Activated B cell treated with CpG ODN at 0.5 μM for 24 hours (primary cell): Measurements from ENCODE around the gene MGST3. TPM values are rescaled to one million over a fixed set of nuclear protein-coding genes. Genes with fewer than 3 reads are reported as not detected.
"Not testable (repeated sequence)": the region's sequence is repeated elsewhere in the genome, so short reads cannot be mapped to it uniquely, and the experiment has no call there.

ENCODE experiments used
- ATAC-seq: fragments of 200-7000 bp; cut with Tn5 transposase; one replicate; pipeline ENCODE4 v1.10.0; 2021; ENCODE audit warnings: low read depth, mild to moderate bottlenecking, moderate library complexity
- CTCF ChIA-PET: fragments of 350-600 bp; sonication (Branson Sonifier 250); formaldehyde crosslinking; loops from one replicate; lab custom pipeline; 2021; ENCODE audit warnings: antibody characterized with exemption; lab: Charles Lee
- POLR2A ChIA-PET: fragments of 350-600 bp; sonication (Branson Sonifier 250); formaldehyde crosslinking; loops from one replicate; lab custom pipeline; 2021; ENCODE audit warnings: antibody characterized with exemption; lab: Charles Lee
- DNase-seq: peaks from one replicate; pipeline ENCODE4 v3.0.0; 2022
- H3K27ac Mint-ChIP-seq: one replicate; pipeline ENCODE4 v1.8.0; 2020; ENCODE audit warnings: mixed read lengths
- H3K27me3 Mint-ChIP-seq: one replicate; pipeline ENCODE4 v1.8.0; 2021; ENCODE audit warnings: mixed read lengths
- H3K36me3 Mint-ChIP-seq: one replicate; pipeline ENCODE4 v1.8.0; 2021; ENCODE audit warnings: low read depth, mixed read lengths
- H3K4me1 Mint-ChIP-seq: one replicate; pipeline ENCODE4 v1.8.0; 2021; ENCODE audit warnings: mixed read lengths
- H3K4me3 Mint-ChIP-seq: one replicate; pipeline ENCODE4 v1.8.0; 2020; ENCODE audit warnings: mild to moderate bottlenecking, mixed read lengths
- H3K9me3 Mint-ChIP-seq: one replicate; pipeline ENCODE4 v1.8.0; 2020; ENCODE audit warnings: mixed read lengths
- CTCF ChIP-seq: fragments of 200-600 bp; IDR thresholded peaks from one replicate; pipeline ENCODE4 v1.8.0; 2022; ENCODE audit warnings: antibody characterized with exemption, mild to moderate bottlenecking
- intact Hi-C: fragments of 100-400 bp; cut with micrococcal nuclease; formaldehyde crosslinking; loops from one replicate; pipeline ENCODE4 v1.15.1; 2024
- total RNA-seq: library from RNA; stranded (reverse); gene quantifications from 2 replicates; pipeline ENCODE4 v1.2.3, GENCODE V29; 2022

Gene MGST3
- total RNA-seq, 1 donor from 2014 or later = 31.3 TPM

- peaks cover 11% of the 10 kb centered on the region for H3K36me3 Mint-ChIP-seq
- no peaks in the 10 kb centered on the region for H3K9me3 Mint-ChIP-seq
- no peak overlapping the region for H3K27ac Mint-ChIP-seq
- no peak for TF ChIP-seq CTCF
- H3K4me1 Mint-ChIP-seq = peaks cover 33% of the 10 kb centered on the region
- POLR2A ChIA-PET = interaction anchor here (1.1 kb wide), 1 partner anchor 11 kb away, joined by 4 read pairs; no protein-coding TSS in a partner anchor
- CTCF ChIA-PET = no interaction called here
- DNase-seq (no peak), ATAC-seq (no peak)
- H3K27me3 Mint-ChIP-seq = no peaks in the 10 kb centered on the region
- no peak overlapping the region for H3K4me3 Mint-ChIP-seq
- intact Hi-C loops = loop anchor here (10.0 kb wide), 1 partner anchor 1589 kb away; the partner anchor contains the start of gene POU2F1
Observed at GRCh38 chr1:165635823-165636222, 4.8 kb downstream of the MGST3 start.

- POLR2A ChIA-PET = no interaction called here
- CTCF ChIA-PET = no interaction called here
- Mint-ChIP-seq H3K27ac (no peak overlapping the region), H3K36me3 (peaks cover 11% of the 10 kb centered on the region), H3K9me3 (no peaks in the 10 kb centered on the region), H3K27me3 (no peaks in the 10 kb centered on the region), H3K4me1 (peaks cover 33% of the 10 kb centered on the region), H3K4me3 (no peak overlapping the region)
- DNase-seq = no peak
- ATAC-seq = no peak
- intact Hi-C loops = loop anchor here (10.0 kb wide), 1 partner anchor 1587 kb away; the partner anchor contains the start of gene POU2F1
- TF ChIP-seq CTCF = no peak
Observed at GRCh38 chr1:165637427-165637826, 6.4 kb downstream of the MGST3 start.

GRCh38 chr1:165638211-165638610 lies 7.2 kb downstream of the MGST3 start:
- DNase-seq, ATAC-seq, H3K9me3 Mint-ChIP-seq, CTCF ChIA-PET, H3K4me3 Mint-ChIP-seq, H3K27me3 Mint-ChIP-seq, H3K27ac Mint-ChIP-seq, POLR2A ChIA-PET: not testable (repeated sequence)
- peaks cover 11% of the 10 kb centered on the region for H3K36me3 Mint-ChIP-seq
- H3K4me1 Mint-ChIP-seq = peaks cover 26% of the 10 kb centered on the region
- intact Hi-C loops = loop anchor here (10.0 kb wide), 1 partner anchor 1587 kb away; the partner anchor contains the start of gene POU2F1

GRCh38 chr1:165639821-165640623 lies 9.0 kb downstream of the MGST3 start:
- ChIA-PET CTCF (no interaction called here), POLR2A (no interaction called here)
- no peaks in the 10 kb centered on the region for H3K9me3 Mint-ChIP-seq
- no peak overlapping the region for H3K27ac Mint-ChIP-seq
- no peak overlapping the region for H3K4me3 Mint-ChIP-seq
- peaks cover 12% of the 10 kb centered on the region for H3K4me1 Mint-ChIP-seq
- ATAC-seq (no peak), DNase-seq (no peak)
- intact Hi-C loops = loop anchor here (10.0 kb wide), 1 partner anchor 1585 kb away; the partner anchor contains the start of gene POU2F1
- H3K27me3 Mint-ChIP-seq = no peaks in the 10 kb centered on the region
- H3K36me3 Mint-ChIP-seq = peaks cover 11% of the 10 kb centered on the region
- TF ChIP-seq CTCF = no peak

GRCh38 chr1:165641231-165641987 lies 10.4 kb downstream of the MGST3 start:
- Mint-ChIP-seq H3K27me3 (no peaks in the 10 kb centered on the region), H3K36me3 (peaks cover 9% of the 10 kb centered on the region), H3K4me3 (no peak overlapping the region), H3K4me1 (peaks cover 13% of the 10 kb centered on the region), H3K27ac (no peak overlapping the region), H3K9me3 (no peaks in the 10 kb centered on the region)
- intact Hi-C loops = no loop called here
- ATAC-seq (no peak), DNase-seq (no peak)
- ChIA-PET CTCF (no interaction called here), POLR2A (no interaction called here)
- no peak for TF ChIP-seq CTCF
